ENCODE results near the gene DOCK9. TPM values are rescaled to one million over a fixed set of nuclear protein-coding genes. Genes with fewer than 3 reads are reported as not detected.

Gene DOCK9
- total and polyA plus RNA-seq, 9 of the 15 experiments (the other 6 are each of a cell fraction or from before 2014, with no cell fraction given) = 3.5 to 25.3 (median 16.7) TPM

GRCh38 chr13:98921015-98921580 lies 56.8 kb downstream of the DOCK9 start:
- H3K9me3 ChIP-seq (replicated peaks; ENCODE audit: control insufficient read depth, insufficient read depth, low read depth, low read length) = no peaks in the 10 kb centered on the region
- ChIA-PET CTCF (ENCODE audit: low intra/inter-chr PET ratio) (no interaction called here), POLR2A (no interaction called here)
- intact Hi-C loops (cut with micrococcal nuclease) (no loop called here), in situ Hi-C loops (cut with MboI) (no loop called here)
- DNase-seq (ENCODE audit: extremely low read depth in 1 of 4, low spot score in 3 of 4) = no peak
- H3K4me2 ChIP-seq (ENCODE audit: insufficient read depth, low read length) = no peak overlapping the region
- H3K27ac ChIP-seq (ENCODE audit: extremely low read depth, low read depth, low read length) = no peak overlapping the region
- H3K36me3 ChIP-seq (ENCODE audit: control insufficient read depth, insufficient read depth, low read length) = peaks cover 8% of the 10 kb centered on the region; the same call in 1 of the 3 replicates
- BruUV-seq (replicated peaks) = no TSS peak
- H3K27me3 ChIP-seq (ENCODE audit: control insufficient read depth in 2 of 2, insufficient read depth in 2 of 2, low read length in 2 of 2) = no peaks in the 10 kb centered on the region
- FAIRE-seq = no peak
- H3K9me1 ChIP-seq (ENCODE audit: control insufficient read depth, insufficient read depth, low read length) = no peaks in the 10 kb centered on the region
- H3K4me1 ChIP-seq (replicated peaks in 1 of 2; ENCODE audit: control insufficient read depth in 2 of 2, insufficient read depth in 2 of 2, low read length in 2 of 2) = no peaks in the 10 kb centered on the region
- WGBS (ENCODE audit: insufficient coverage, low coverage, missing lambda C conversion rate) = 92% methylated on average over 5 of the region's 5 CpGs
- no peak for ATAC-seq
- no peak overlapping the region for H3K9ac ChIP-seq (ENCODE audit: insufficient read depth in 1 of 2, low read depth in 2 of 2, low read length in 2 of 2)
- no peaks in the 10 kb centered on the region for H4K20me1 ChIP-seq (replicated peaks; ENCODE audit: control insufficient read depth, insufficient read depth, low read length)
- H3K4me3 ChIP-seq = no peak overlapping the region
- no peak overlapping the region for H2AFZ ChIP-seq (ENCODE audit: low read depth, low read length)
- no peaks in the 10 kb centered on the region for H3K79me2 ChIP-seq (ENCODE audit: control insufficient read depth, insufficient read depth, low read length)
- no peak for TF ChIP-seq CCAR2 (IDR thresholded peaks at IDR 0.05; ENCODE audit: low read depth, low read length)
- no peak for TF ChIP-seq RHOXF2B (CRISPR knock-in tag; conservative IDR thresholded peaks at IDR 0.05)
- TF ChIP-seq PURB (CRISPR knock-in tag; IDR thresholded peaks at IDR 0.05; ENCODE audit: low read depth) = no peak
- TF ChIP-seq BRCA1 (IDR thresholded peaks at IDR 0.05) = no peak
- no peak for TF ChIP-seq BRCA1 (CRISPR knock-in tag; IDR thresholded peaks at IDR 0.05)
- TF ChIP-seq BCLAF1 (IDR thresholded peaks at IDR 0.05; ENCODE audit: borderline replicate concordance in 1 of 2, control insufficient read depth in 1 of 2, low read depth in 2 of 2, low read length in 1 of 2) = no peak
- no peak for TF ChIP-seq ZNF586 (CRISPR knock-in tag; conservative IDR thresholded peaks at IDR 0.05)
- no peak for TF ChIP-seq KHSRP (IDR thresholded peaks at IDR 0.05)
- TF ChIP-seq ILF3 (IDR thresholded peaks at IDR 0.05; ENCODE audit: borderline replicate concordance) = no peak
- TF ChIP-seq NFIC (IDR thresholded peaks at IDR 0.05) = no peak
- TF ChIP-seq ZBTB2 (IDR thresholded peaks at IDR 0.05) = no peak
- no peak for TF ChIP-seq CHD4 (IDR thresholded peaks at IDR 0.05; ENCODE audit: insufficient read depth, insufficient replicate concordance, low read depth, low read length, poor library complexity, severe bottlenecking)
- no peak for TF ChIP-seq ZFX (CRISPR knock-in tag; IDR thresholded peaks at IDR 0.05)
- no peak for TF ChIP-seq MED1 (CRISPR knock-in tag; IDR thresholded peaks at IDR 0.05; ENCODE audit: borderline replicate concordance)
- no peak for TF ChIP-seq RBM25 (IDR thresholded peaks at IDR 0.05; ENCODE audit: low read depth, low read length, severe bottlenecking)
- TF ChIP-seq, protein P1, sequence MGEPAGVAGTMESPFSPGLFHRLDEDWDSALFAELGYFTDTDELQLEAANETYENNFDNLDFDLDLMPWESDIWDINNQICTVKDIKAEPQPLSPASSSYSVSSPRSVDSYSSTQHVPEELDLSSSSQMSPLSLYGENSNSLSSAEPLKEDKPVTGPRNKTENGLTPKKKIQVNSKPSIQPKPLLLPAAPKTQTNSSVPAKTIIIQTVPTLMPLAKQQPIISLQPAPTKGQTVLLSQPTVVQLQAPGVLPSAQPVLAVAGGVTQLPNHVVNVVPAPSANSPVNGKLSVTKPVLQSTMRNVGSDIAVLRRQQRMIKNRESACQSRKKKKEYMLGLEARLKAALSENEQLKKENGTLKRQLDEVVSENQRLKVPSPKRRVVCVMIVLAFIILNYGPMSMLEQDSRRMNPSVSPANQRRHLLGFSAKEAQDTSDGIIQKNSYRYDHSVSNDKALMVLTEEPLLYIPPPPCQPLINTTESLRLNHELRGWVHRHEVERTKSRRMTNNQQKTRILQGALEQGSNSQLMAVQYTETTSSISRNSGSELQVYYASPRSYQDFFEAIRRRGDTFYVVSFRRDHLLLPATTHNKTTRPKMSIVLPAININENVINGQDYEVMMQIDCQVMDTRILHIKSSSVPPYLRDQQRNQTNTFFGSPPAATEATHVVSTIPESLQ (CRISPR knock-in tag; IDR thresholded peaks at IDR 0.05) = no peak
- TF ChIP-seq NCOA1 (IDR thresholded peaks at IDR 0.05; ENCODE audit: low read depth) = no peak

All from K562 (cell line).